ENCODE measurements around the gene TOR3A. TPM values are rescaled to one million over a fixed set of nuclear protein-coding genes. Genes with fewer than 3 reads are reported as not detected.

The TOR3A gene
- total RNA-seq, result 32.3 TPM

GRCh38 chr1:179081687-179082332 lies at the start of gene TOR3A:
Gene TOR3A (plus strand): TSS chr1:179082070. CDS start chr1:179082129, 59 bp downstream.

Small RNA genes lying within 50 kb of the gene (small RNA-seq; reads per million reads assigned to genes)
- not detected for gene AL512326.3 (ENCODE audit: low replicate concordance)

Other genes starting within 250 kb of the TOR3A start
- gene ANGPTL1, start 211.0 kb upstream of the TOR3A start, total RNA-seq, result 7.6 TPM
- gene FAM20B, start 56.2 kb upstream of the TOR3A start, total RNA-seq, result 34.3 TPM
- gene ABL2, start 147.6 kb downstream of the TOR3A start, total RNA-seq, result 15.8 TPM
- 18.6 TPM for gene SOAT1, start 211.7 kb downstream of the TOR3A start, total RNA-seq

Data from metanephros (tissue), 2 donors.